Naive B cell (primary cell): ENCODE measurements around the gene HAGHL. TPM values are rescaled to one million over a fixed set of nuclear protein-coding genes. Genes with fewer than 3 reads are reported as not detected.
"Not testable (repeated sequence)": the region's sequence is repeated elsewhere in the genome, so short reads cannot be mapped to it uniquely, and the experiment has no call there.

Source experiments
- ATAC-seq, 2 donors: fragments of 150-1000 bp; cut with Tn5 transposase; 2 replicates each; pipeline ENCODE4 v1.10.0; 2021; ENCODE audit warnings: low read depth in 2 of 2, mild to moderate bottlenecking in 2 of 2, moderate library complexity in 2 of 2
- DNase-seq: peaks from one replicate; pipeline ENCODE4 v3.0.0; 2022
- H3K27ac Mint-ChIP-seq, 6 donors: one replicate each; pipeline ENCODE4 v1.8.0; 2020 to 2022; ENCODE audit warnings: mild to moderate bottlenecking in 6 of 6, mixed read lengths in 6 of 6, moderate library complexity in 5 of 6, inconsistent platforms in 2 of 6
- H3K27me3 Mint-ChIP-seq, 3 donors: one replicate each; pipeline ENCODE4 v1.8.0; 2021 to 2022; ENCODE audit warnings: mixed read lengths in 3 of 3, mild to moderate bottlenecking in 1 of 3
- H3K36me3 Mint-ChIP-seq, 2 donors: one replicate each; pipeline ENCODE4 v1.8.0; 2020 to 2022; ENCODE audit warnings: mixed read lengths in 2 of 2, inconsistent platforms in 1 of 2, mild to moderate bottlenecking in 1 of 2
- H3K4me1 Mint-ChIP-seq, 3 donors: one replicate each; pipeline ENCODE4 v1.8.0; 2020 to 2022; ENCODE audit warnings: mixed read lengths in 3 of 3, inconsistent platforms in 1 of 3, mild to moderate bottlenecking in 1 of 3, moderate library complexity in 1 of 3
- H3K4me3 Mint-ChIP-seq, 8 donors: one replicate each; pipeline ENCODE4 v1.8.0; 2020 to 2022; ENCODE audit warnings: mild to moderate bottlenecking in 8 of 8, mixed read lengths in 8 of 8, moderate library complexity in 8 of 8, inconsistent platforms in 2 of 8
- H3K9me3 Mint-ChIP-seq, 7 donors: one replicate each; pipeline ENCODE4 v1.8.0; 2020 to 2022; ENCODE audit warnings: mixed read lengths in 7 of 7, mild to moderate bottlenecking in 5 of 7, inconsistent platforms in 2 of 7, moderate library complexity in 1 of 7
- polyA plus RNA-seq, 6 donors: library from polyadenylated mRNA; unstranded; fragments of 300-500 nt; fragmentation: Illumina TruSeq; gene quantifications; one replicate each; pipeline ENCODE4 v1.2.3, GENCODE V29; 2021; ENCODE audit warnings: low read depth in 6 of 6

The HAGHL gene
- polyA plus RNA-seq, 6 donors from 2014 or later: 1.5 to 8.5 (median 2.9) TPM

DNA sequence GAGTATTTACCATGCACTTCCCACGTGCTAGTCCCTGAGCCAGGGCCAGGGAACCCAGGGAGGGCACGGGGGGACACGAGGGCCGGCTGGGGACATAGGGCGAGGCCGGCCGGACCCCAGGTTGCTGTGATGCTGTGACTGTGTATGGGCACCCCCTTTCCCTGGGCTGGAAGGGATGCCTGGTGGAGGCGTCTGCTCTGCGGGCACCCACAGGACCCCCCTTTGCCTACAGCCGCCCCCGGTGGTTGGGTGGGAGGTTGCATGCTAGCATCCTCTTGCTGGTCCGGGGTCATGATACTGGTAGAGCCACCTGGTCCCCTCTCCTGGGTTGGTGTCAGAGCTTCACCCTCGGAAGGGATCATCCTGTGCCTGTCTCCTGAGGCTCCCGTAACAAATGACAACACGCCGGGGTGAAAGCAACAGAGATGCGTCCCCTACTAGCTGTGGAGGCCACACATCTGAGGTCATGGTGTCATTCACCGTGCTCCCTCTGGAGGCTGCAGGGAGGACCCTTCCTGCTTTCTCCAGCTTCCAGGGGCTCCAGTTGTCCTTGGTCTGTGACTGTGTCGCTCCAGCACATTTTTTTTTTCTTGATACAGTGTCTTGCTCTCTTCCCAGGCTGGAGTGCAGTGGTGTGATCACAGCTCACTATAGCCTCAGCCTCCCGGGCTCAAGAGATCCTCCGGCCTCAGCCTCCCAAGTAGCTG lies 17.0 kb downstream of the HAGHL start:
- Mint-ChIP-seq H3K4me3 (peak overlapping the region in 1 of 8 donors; percentile 40), H3K36me3 (no peaks in the 10 kb centered on the region), H3K9me3 (no peaks in the 10 kb centered on the region), H3K4me1 (peaks cover 4 to 11% (median 6%) of the 10 kb centered on the region in 3 donors), H3K27me3 (no peaks in the 10 kb centered on the region), H3K27ac (no peak overlapping the region)
- DNase-seq (no peak), ATAC-seq (no peak)

DNA sequence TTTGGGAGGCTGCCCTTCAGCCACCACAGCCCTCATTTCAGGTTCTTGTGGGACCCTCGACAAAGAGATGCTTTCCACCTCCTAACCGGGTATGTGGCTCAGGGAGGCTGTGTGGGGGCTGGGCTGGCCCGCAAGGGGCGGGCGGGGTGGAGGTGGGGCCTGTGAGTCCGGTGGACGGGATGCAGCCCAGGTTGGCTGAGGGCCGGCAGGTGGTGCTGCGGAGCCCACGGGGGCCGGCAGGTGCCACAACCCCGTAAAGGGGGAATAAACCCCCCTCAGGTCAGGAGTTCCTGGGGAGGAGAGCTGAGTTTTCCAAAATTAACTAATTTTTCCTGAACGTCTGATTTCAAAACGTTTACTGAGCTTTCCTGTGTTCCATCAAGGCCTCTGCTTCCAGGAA lies 18.8 kb downstream of the HAGHL start:
- Mint-ChIP-seq H3K4me1 (peaks cover 0 to 3% (median 0%) of the 10 kb centered on the region in 3 donors), H3K36me3 (no peaks in the 10 kb centered on the region), H3K4me3 (no peak overlapping the region), H3K9me3 (no peaks in the 10 kb centered on the region), H3K27ac (no peak overlapping the region), H3K27me3 (no peaks in the 10 kb centered on the region)
- ATAC-seq (no peak), DNase-seq (no peak)

DNA sequence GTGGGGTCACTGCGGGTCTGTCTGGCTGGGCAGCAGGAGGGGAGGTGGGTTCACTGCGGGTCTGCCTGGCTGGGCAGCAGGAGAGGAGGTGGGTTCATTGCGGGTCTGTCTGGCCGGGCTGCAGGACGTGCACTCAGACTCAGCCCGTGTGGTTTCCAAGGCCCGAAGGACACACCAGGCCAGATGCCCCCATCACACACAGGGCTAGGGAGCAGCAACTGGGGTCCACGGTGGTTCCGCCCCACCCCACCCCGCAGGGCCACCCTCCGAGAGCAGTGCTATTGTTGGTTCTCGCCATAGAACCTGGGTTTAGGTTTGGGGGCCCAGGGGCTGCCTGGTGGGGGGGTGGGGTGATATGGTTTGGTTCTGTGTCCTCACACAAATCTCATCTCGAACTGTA lies 19.7 kb downstream of the HAGHL start:
- peaks cover 0 to 3% (median 0%) of the 10 kb centered on the region in 3 donors for H3K4me1 Mint-ChIP-seq
- ATAC-seq: no peak
- H3K36me3 Mint-ChIP-seq: no peaks in the 10 kb centered on the region
- no peaks in the 10 kb centered on the region for H3K27me3 Mint-ChIP-seq
- H3K27ac Mint-ChIP-seq: no peak overlapping the region
- no peak for DNase-seq
- peak overlapping the region in 1 of 8 donors; percentile 15 for H3K4me3 Mint-ChIP-seq
- no peaks in the 10 kb centered on the region for H3K9me3 Mint-ChIP-seq

DNA sequence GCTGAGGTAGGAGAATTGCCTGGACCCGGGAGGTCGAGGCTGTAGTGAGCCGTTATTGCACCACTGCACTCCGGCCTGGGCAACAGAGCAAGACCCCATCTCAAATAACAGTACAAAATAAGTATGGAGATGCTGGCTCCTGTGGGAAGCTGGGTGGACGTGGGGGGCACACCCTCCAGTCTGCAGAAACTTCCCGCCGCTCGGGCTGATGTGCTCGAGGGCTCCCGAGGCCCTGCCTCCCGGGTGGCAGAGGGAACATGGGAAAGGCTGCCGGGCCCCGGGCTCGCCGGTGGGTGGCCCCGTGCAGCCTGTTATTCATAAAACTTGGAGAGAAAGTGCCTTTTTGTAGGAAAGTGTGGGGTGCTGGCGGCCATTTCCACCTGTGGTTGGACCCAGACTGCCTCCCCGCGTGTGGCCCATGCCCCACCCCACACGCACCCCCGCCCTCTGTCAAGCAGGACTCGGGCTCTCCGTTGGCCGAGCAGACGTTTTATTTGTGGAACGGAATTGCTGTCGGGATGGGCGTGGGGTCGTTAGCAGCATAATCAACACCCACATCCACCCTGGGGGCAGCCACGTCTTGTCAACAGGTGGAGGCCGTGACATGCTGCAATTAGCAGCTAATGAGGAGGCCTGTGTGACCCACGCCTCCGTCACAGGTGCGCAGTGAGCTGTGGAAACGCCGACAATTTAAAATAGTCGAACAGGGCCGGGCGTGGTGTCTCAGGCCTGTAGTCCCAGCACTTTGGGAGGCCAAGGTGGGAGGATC lies 21.3 kb downstream of the HAGHL start:
- H3K36me3 Mint-ChIP-seq: no peaks in the 10 kb centered on the region
- H3K9me3 Mint-ChIP-seq: no peaks in the 10 kb centered on the region
- H3K27me3 Mint-ChIP-seq: peaks cover 0 to 3% (median 0%) of the 10 kb centered on the region in 3 donors
- ATAC-seq (no peak), DNase-seq (no peak)
- no peaks in the 10 kb centered on the region for H3K4me1 Mint-ChIP-seq
- no peak overlapping the region for H3K4me3 Mint-ChIP-seq
- H3K27ac Mint-ChIP-seq: no peak overlapping the region

DNA sequence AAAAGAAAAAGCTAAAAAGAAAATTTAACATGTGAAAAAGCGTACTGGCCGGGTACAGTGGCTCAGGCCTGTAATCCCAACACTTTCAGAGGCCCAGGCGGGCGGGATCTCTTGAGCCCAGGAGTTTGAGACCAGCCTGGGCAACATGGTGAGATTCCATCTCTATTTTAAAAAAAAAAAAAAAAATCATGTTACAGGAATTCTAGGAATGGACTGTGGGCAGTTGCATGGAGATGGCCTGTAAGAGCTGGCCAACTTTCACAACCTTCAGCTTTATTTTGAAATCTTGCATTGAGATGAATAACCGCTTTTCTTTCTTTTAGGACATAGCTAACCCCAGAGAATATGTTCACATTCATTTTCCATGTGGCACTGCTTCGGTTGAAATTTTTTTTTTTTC lies 22.1 kb downstream of the HAGHL start:
- Mint-ChIP-seq H3K27ac (no peak overlapping the region), H3K36me3 (no peaks in the 10 kb centered on the region), H3K4me3 (no peak overlapping the region), H3K4me1 (no peaks in the 10 kb centered on the region), H3K9me3 (no peaks in the 10 kb centered on the region), H3K27me3 (peaks cover 0 to 4% (median 0%) of the 10 kb centered on the region in 3 donors)
- no peak for DNase-seq
- no peak for ATAC-seq

DNA sequence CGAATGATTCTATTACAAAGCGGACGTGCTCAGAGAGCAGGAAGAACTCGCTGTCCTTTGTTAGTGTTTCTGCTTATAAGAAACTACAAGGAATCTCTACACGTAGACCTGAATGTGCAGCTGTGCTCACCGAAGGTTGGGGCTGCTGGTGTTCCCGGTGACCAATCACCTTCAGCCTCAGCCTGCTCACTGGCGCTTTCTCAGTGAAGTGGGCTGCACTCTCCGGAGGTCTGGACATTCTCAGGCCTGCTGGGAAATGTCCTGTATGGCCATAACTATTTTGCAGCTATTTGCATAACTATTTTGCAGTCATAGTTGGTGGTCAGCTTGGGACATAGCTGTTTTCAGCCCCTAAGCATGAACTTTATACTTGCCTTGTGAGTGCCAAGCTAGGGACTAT lies 23.6 kb downstream of the HAGHL start:
- no peaks in the 10 kb centered on the region for H3K9me3 Mint-ChIP-seq
- no peak overlapping the region for H3K4me3 Mint-ChIP-seq
- no peak overlapping the region for H3K27ac Mint-ChIP-seq
- no peaks in the 10 kb centered on the region for H3K36me3 Mint-ChIP-seq
- ATAC-seq (no peak), DNase-seq (no peak)
- peaks cover 0 to 4% (median 0%) of the 10 kb centered on the region in 3 donors for H3K4me1 Mint-ChIP-seq
- H3K27me3 Mint-ChIP-seq: peaks cover 0 to 4% (median 0%) of the 10 kb centered on the region in 3 donors

DNA sequence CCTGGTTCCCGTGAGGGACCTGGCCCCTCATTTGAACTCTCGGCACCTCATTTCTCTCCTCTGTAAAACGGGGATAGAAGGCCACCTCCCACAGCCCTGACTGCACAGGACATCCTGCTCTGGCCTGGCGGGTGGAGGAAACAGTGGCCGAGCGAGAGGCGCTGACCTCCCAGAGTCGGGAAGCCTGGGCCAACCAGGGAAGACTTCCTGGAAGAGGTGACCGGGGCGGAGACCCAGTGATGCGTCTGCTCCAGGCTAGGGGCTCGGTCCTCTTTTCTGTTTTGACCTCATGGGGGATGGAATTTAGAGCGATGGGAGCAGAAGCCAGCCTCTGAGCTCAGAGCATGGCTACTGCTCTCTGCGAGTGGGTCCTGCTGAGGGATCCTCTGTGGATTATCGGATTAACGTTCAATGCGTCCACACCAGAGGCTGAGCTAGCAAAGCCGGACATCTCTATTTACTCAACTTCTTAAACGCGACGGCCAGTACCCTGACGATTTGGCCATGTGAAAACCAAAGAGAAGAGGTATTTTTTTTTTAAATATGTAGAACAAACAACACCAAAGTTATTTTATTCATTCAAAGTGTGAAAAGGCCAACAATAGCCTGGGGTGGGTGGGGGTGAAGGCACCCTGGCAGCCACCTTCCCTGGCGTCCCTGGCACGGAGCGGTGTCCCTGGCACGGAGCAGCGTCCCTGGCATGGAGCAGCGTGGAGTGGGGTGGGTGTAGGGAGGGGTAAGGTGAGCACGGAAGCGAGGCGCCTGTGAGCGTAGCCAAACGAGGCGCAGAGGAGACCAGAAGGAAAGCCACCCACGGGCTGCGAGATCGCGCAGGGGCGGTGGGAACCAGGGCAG lies 24.5 kb downstream of the HAGHL start:
- H3K4me3 Mint-ChIP-seq: no peak overlapping the region
- peaks cover 0 to 7% (median 0%) of the 10 kb centered on the region in 3 donors for H3K27me3 Mint-ChIP-seq
- peaks cover 0 to 4% (median 3%) of the 10 kb centered on the region in 3 donors for H3K4me1 Mint-ChIP-seq
- H3K36me3 Mint-ChIP-seq: no peaks in the 10 kb centered on the region
- ATAC-seq (no peak), DNase-seq (no peak)
- H3K9me3 Mint-ChIP-seq: peaks cover 0 to 1% (median 0%) of the 10 kb centered on the region in 7 donors
- peak overlapping the region in 1 of 6 donors; percentile 85 for H3K27ac Mint-ChIP-seq

DNA sequence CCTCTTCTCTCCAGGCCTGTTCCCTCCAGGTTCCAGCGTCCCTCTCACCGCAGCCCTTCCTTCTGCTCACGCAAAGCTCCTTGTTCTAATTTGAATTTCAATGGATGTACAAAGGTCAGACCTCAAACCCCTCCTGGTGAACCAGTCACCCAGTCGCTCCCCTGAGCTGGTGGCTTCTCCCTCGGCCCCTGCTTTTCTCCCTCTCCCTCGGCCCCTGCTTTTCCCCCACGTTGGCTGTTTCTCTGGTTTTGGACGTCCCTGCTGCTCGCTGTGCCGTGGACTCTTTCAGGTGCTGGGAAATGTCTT lies 25.1 kb downstream of the HAGHL start:
- Mint-ChIP-seq H3K9me3 (peaks cover 0 to 3% (median 0%) of the 10 kb centered on the region in 7 donors), H3K27me3 (peaks cover 0 to 12% (median 0%) of the 10 kb centered on the region in 3 donors), H3K4me3 (no peak overlapping the region), H3K27ac (no peak overlapping the region), H3K4me1 (peaks cover 0 to 4% (median 3%) of the 10 kb centered on the region in 3 donors), H3K36me3 (no peaks in the 10 kb centered on the region)
- ATAC-seq (no peak), DNase-seq (no peak)

DNA sequence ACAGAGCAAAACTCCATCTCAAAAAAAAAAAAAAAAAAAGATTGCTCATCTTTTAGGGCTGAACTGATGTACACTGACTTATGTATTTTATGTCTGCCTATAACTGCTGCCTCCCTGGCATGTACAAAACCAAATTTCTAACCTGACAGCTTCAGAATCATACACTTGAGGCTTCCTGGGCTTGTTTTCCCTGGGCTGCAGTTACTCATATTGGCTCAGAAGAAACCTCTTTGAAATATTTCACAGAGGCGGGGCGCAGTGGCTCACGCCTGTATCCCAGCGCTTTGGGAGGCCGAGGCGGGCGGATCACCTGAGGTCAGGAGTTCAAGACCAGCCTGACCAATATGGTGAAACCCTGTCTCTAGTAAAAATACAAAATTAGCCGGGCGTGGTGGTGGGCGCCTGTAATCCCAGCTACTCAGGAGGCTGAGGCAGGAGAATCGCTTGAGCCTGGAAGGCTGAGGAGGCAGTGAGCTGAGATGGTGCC lies 27.3 kb downstream of the HAGHL start:
- not testable (repeated sequence) for H3K4me1 Mint-ChIP-seq, H3K27ac Mint-ChIP-seq, DNase-seq

DNA sequence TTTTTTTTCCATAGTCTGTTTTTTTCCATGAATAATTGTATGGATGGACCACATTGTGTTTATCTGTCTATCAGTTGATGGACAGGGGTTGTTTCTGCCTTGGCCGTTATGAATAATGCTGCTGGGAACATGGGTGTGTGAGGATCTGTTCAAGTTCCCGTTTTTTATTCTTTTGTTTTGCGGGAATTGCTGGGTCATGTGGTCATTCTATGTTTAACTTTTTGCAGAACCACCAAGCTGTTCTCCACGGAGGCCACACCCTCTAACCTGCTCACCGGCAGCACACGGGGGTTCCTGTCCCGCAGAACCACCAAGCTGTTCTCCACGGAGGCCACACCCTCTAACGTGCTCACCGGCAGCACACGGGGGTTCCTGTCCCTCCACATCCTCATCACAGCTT lies 27.8 kb downstream of the HAGHL start:
- DNase-seq: no peak
- no peaks in the 10 kb centered on the region for H3K36me3 Mint-ChIP-seq
- H3K27me3 Mint-ChIP-seq: peaks cover 6 to 18% (median 8%) of the 10 kb centered on the region in 3 donors
- H3K4me3 Mint-ChIP-seq: no peak overlapping the region
- peak; percentile 65 to 79 for ATAC-seq
- peaks cover 0 to 6% (median 4%) of the 10 kb centered on the region in 3 donors for H3K4me1 Mint-ChIP-seq
- peaks cover 0 to 5% (median 0%) of the 10 kb centered on the region in 7 donors for H3K9me3 Mint-ChIP-seq
- H3K27ac Mint-ChIP-seq: peak overlapping the region in 1 of 6 donors; percentile 20

More for the DNA sequence above, 27.3 kb downstream of the HAGHL start:
- H3K4me3 Mint-ChIP-seq, ATAC-seq, H3K36me3 Mint-ChIP-seq, H3K9me3 Mint-ChIP-seq: not testable (repeated sequence)
- peaks cover 6 to 18% (median 8%) of the 10 kb centered on the region in 3 donors for H3K27me3 Mint-ChIP-seq

DNA sequence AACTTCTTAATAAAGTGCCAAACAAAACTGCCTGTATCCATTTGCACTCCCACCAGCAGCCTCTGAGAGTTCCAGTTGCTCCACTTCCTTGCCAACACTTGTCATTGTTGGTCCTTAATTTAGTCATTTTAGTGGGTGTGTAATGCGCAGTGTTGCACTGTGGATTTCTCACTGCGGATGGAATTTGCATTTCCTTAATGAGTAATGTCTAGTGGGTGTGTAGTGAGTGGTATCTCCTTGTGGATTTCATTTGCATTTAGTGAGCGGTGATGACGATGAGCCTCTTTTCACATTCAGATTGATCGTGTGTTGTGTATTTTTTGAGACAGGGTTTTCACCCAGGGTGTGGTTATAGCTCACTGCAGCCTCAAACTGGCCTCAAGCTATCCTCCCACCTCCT lies 29.5 kb downstream of the HAGHL start:
- H3K27me3 Mint-ChIP-seq: peaks cover 6 to 18% (median 8%) of the 10 kb centered on the region in 3 donors
- no peak overlapping the region for H3K4me3 Mint-ChIP-seq
- H3K9me3 Mint-ChIP-seq: peaks cover 0 to 5% (median 0%) of the 10 kb centered on the region in 7 donors
- no peak for ATAC-seq
- H3K4me1 Mint-ChIP-seq: peaks cover 0 to 6% (median 4%) of the 10 kb centered on the region in 3 donors
- no peak overlapping the region for H3K27ac Mint-ChIP-seq
- no peak for DNase-seq
- no peaks in the 10 kb centered on the region for H3K36me3 Mint-ChIP-seq

DNA sequence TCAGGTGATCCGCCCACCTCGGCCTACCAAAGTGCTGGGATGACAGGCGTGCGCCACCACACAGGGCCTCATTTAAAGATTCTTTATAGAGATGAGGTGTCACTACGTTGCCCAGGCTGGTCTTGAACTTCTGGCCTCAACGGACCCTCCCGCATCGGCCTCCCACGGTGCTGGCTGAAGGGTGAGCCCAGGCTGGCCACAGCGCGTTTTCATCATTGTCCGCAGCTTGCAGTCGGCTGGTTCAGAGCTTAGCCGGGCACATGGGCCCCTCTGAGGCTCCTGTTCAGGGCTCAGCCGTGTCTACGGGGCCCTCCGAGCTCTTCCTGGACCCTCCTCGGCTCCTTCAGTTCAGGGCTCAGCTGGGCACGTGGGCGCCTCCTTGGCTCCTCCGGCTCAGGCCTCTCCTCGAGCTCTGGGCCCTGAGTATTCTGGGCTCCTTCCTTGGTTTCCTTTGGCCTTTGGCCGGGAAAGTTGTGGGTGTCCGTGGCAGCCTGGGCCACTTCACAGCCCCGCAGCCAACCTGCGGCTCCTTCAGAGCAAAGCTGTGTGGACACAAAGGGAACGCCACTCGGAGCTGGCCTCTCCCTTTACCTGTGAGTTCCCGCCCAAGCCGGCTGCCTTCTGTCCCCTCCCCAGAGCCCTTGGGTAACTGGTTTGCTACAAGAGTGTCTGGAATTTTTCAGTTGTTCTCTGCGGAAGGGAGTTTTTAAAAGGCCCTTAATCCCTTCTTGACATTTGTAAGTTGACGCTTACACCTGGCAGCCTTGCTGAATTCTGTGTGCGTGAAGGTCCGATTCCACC lies 32.4 kb downstream of the HAGHL start:
- no peak for ATAC-seq
- H3K27me3 Mint-ChIP-seq: peaks cover 6 to 26% (median 8%) of the 10 kb centered on the region in 3 donors
- peaks cover 0 to 5% (median 0%) of the 10 kb centered on the region in 7 donors for H3K9me3 Mint-ChIP-seq
- DNase-seq: no peak
- H3K36me3 Mint-ChIP-seq: no peaks in the 10 kb centered on the region
- H3K4me3 Mint-ChIP-seq: no peak overlapping the region
- no peak overlapping the region for H3K27ac Mint-ChIP-seq
- peaks cover 0 to 6% (median 4%) of the 10 kb centered on the region in 3 donors for H3K4me1 Mint-ChIP-seq
